HFFc6 (cell line): ENCODE data around the gene TLN1. TPM values are rescaled to one million over a fixed set of nuclear protein-coding genes. Genes with fewer than 3 reads are reported as not detected.

Source experiments
- DNase-seq: peaks from one replicate; pipeline ENCODE4 v3.0.0-alpha.2; 2018
- H3K27ac Mint-ChIP-seq: 2 replicates; pipeline ENCODE4 v1.8.0; 2020; ENCODE audit warnings: mild to moderate bottlenecking, mixed read lengths
- H3K27me3 Mint-ChIP-seq: 2 replicates; pipeline ENCODE4 v1.8.0; 2021; ENCODE audit warnings: mild to moderate bottlenecking, moderate library complexity, mixed read lengths; ENCODE audit not compliant: insufficient read depth
- H3K36me3 Mint-ChIP-seq: 2 replicates; pipeline ENCODE4 v1.8.0; 2021; ENCODE audit warnings: low read depth, mixed read lengths
- H3K4me1 Mint-ChIP-seq: 2 replicates; pipeline ENCODE4 v1.8.0; 2020; ENCODE audit warnings: low read depth, mixed read lengths
- H3K4me3 Mint-ChIP-seq: 2 replicates; pipeline ENCODE4 v1.8.0; 2020; ENCODE audit warnings: mild to moderate bottlenecking, moderate library complexity, mixed read lengths
- H3K9me3 Mint-ChIP-seq: 2 replicates; pipeline ENCODE4 v1.8.0; 2020; ENCODE audit warnings: mild to moderate bottlenecking, mixed read lengths
- CTCF ChIP-seq: fragments of 200-600 bp; sonication (generic); IDR thresholded peaks from 2 replicates; pipeline ENCODE4 v1.5.0; 2021; ENCODE audit warnings: antibody characterized with exemption, mild to moderate bottlenecking
- total RNA-seq, 6 experiments: library from RNA; stranded (reverse); fragmentation: NEBNext Ultra II Directional; extraction: Animal tissue kit (Norgen Biotek cat#: 25700); gene quantifications; 2 replicates in 1 of 6; 3 replicates in 5 of 6; pipeline ENCODE4 v1.2.3, GENCODE V29; 2021

TLN1 gene
- total RNA-seq, 6 experiments from 2014 or later, result 470 to 562 (median 491) TPM

DNA sequence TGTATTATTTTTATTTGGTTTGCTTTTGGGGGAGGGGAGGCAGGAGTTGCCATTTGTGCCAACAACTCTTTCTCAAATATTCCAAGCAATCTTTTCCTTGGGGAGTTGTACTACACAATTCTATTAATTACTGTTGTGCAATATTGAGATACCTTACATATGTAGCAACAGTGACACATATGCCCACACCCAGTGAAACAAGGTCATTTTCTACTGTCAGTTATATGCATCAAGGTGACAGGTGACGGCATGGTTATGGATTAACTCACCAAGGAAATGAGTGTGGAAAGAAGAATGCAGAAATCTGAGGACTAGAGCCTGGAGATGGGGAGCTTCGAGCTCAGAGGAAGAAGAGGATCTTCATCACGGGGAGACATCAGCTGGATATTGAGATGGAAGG is 39.9 kb upstream of the TLN1 start:
- H3K27ac Mint-ChIP-seq, result no peak overlapping the region
- no peaks in the 10 kb centered on the region for H3K9me3 Mint-ChIP-seq
- TF ChIP-seq CTCF, result no peak

DNA sequence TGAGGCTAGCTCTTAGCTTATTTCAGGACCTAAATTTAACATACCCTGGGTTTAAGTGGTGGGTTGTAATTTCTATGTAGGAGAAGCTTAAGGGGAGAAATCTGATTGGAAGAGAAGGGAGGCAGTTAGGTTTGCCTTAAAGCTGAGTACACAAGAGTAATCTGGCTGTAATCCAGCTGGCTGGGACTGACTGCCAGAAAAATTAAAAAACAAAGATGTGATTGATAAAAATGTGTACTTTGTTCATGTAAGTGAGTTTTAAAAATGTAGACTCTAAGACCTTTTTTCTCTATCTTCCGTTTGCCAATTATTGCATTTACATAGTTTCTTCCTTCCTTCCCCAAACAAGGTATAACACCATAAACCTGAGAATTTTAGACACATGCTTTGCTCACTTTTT is 39.5 kb upstream of the TLN1 start:
- no peak overlapping the region for H3K4me3 Mint-ChIP-seq
- no peak for DNase-seq
- no peak for TF ChIP-seq CTCF
- no peaks in the 10 kb centered on the region for H3K36me3 Mint-ChIP-seq
- H3K27me3 Mint-ChIP-seq, result peaks cover 7% of the 10 kb centered on the region; the same call in 1 of the 2 replicates
- H3K9me3 Mint-ChIP-seq, result no peaks in the 10 kb centered on the region
- H3K4me1 Mint-ChIP-seq, result peaks cover 10% of the 10 kb centered on the region; the same call in 1 of the 2 replicates
- H3K27ac Mint-ChIP-seq, result no peak overlapping the region

More for the DNA sequence above, 39.9 kb upstream of the TLN1 start:
- Mint-ChIP-seq H3K27me3 (peaks cover 7% of the 10 kb centered on the region; the same call in 1 of the 2 replicates), H3K36me3 (no peaks in the 10 kb centered on the region), H3K4me3 (no peak overlapping the region), H3K4me1 (peaks cover 10% of the 10 kb centered on the region; the same call in 1 of the 2 replicates)
- DNase-seq, result no peak

- no peak for DNase-seq
- TF ChIP-seq CTCF, result no peak
- Mint-ChIP-seq H3K4me1 (peaks cover 10% of the 10 kb centered on the region; the same call in 1 of the 2 replicates), H3K27ac (no peak overlapping the region), H3K27me3 (peaks cover 7% of the 10 kb centered on the region; the same call in 1 of the 2 replicates), H3K4me3 (no peak overlapping the region), H3K36me3 (no peaks in the 10 kb centered on the region), H3K9me3 (no peaks in the 10 kb centered on the region)
Observed at GRCh38 chr9:35771075-35771433, 39.1 kb upstream of the TLN1 start.

- H3K27me3 Mint-ChIP-seq, result peaks cover 9% of the 10 kb centered on the region
- no peaks in the 10 kb centered on the region for H3K36me3 Mint-ChIP-seq
- H3K4me1 Mint-ChIP-seq, result no peaks in the 10 kb centered on the region
- no peak for DNase-seq
- no peak overlapping the region for H3K27ac Mint-ChIP-seq
- H3K9me3 Mint-ChIP-seq, result no peaks in the 10 kb centered on the region
- H3K4me3 Mint-ChIP-seq, result no peak overlapping the region
- TF ChIP-seq CTCF, result no peak
Observed at GRCh38 chr9:35769763-35770162, 37.8 kb upstream of the TLN1 start.

- no peak for TF ChIP-seq CTCF
- Mint-ChIP-seq H3K27ac (no peak overlapping the region), H3K9me3 (no peaks in the 10 kb centered on the region), H3K4me1 (no peaks in the 10 kb centered on the region), H3K4me3 (no peak overlapping the region), H3K36me3 (no peaks in the 10 kb centered on the region), H3K27me3 (peaks cover 11% of the 10 kb centered on the region)
- no peak for DNase-seq
Observed at GRCh38 chr9:35767458-35767857, 35.5 kb upstream of the TLN1 start.

GRCh38 chr9:35766997-35767396 is 35.0 kb upstream of the TLN1 start:
- Mint-ChIP-seq H3K9me3 (no peaks in the 10 kb centered on the region), H3K4me1 (no peaks in the 10 kb centered on the region), H3K27ac (no peak overlapping the region), H3K36me3 (no peaks in the 10 kb centered on the region), H3K4me3 (no peak overlapping the region), H3K27me3 (peaks cover 13% of the 10 kb centered on the region)
- no peak for TF ChIP-seq CTCF
- no peak for DNase-seq
